CD4-positive, alpha-beta T cell treated with Interleukin-12 subunit alpha and Interleukin-12 subunit beta, for 1 hour (primary cell): ENCODE results near the gene HSH2D.

ENCODE experiments used
- DNase-seq: peaks from one replicate; pipeline ENCODE4 v3.0.0-alpha.2; 2020

HSH2D gene

DNA sequence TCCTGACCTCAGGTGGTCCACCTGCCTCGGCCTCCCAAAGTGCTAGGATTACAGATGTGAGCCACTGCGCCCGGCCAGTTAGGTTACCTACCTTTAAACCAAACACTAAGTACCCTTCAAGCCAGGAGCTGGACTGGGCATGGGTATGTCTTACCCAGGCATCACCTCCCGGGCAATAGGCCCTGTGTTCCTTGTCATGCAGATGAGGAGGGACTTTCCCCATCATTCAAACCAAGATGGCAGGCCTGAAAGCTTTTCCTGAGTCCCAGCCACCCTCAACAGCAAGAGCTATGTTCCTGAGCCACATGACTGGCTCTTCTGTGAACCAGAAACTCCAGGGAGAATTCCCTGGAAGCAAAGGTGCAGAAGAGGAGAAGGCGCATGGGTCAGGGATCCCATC lies 22.3 kb upstream of the HSH2D start:
- DNase-seq = no peak

DNA sequence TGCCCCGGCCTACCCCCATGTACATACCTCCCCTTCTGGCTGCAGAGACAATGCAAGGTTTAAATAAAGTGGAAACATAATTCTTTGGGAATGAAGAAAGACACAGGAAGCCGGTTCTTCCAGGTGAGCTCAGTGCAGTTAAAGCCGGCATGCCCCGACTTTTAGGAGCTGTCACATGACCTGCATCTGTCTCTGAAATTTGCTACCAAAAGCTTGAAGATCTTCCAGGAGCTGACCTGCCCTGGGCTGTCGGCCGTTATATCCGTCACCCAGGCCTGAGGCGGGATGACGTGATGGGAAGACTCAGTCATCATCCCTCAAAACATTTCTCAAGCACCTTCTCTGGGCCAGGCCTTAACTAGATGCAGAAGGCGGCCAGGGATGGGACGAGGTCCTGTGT lies 21.5 kb upstream of the HSH2D start:
- DNase-seq = no peak

DNA sequence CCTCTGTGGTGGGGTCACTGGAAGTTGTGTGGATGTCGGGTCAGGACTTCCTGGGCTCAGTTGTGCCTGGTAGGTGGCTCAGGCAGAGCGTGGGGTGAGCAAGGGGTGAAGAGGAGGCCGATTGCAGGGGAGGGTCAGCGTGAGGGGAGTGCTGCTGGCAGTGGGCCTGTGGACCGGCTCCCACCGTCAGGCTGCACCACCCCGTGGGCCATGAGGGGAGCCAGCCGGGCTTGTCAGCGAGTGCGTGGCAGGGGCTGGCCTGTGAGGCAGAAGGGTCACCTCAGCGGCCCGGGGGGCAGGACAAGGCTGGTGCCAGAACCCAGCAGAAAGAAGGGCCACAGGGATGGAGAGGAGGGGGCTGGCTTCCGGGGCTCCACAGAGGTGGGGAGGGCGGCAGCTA lies 18.5 kb upstream of the HSH2D start:
- no peak for DNase-seq

DNA sequence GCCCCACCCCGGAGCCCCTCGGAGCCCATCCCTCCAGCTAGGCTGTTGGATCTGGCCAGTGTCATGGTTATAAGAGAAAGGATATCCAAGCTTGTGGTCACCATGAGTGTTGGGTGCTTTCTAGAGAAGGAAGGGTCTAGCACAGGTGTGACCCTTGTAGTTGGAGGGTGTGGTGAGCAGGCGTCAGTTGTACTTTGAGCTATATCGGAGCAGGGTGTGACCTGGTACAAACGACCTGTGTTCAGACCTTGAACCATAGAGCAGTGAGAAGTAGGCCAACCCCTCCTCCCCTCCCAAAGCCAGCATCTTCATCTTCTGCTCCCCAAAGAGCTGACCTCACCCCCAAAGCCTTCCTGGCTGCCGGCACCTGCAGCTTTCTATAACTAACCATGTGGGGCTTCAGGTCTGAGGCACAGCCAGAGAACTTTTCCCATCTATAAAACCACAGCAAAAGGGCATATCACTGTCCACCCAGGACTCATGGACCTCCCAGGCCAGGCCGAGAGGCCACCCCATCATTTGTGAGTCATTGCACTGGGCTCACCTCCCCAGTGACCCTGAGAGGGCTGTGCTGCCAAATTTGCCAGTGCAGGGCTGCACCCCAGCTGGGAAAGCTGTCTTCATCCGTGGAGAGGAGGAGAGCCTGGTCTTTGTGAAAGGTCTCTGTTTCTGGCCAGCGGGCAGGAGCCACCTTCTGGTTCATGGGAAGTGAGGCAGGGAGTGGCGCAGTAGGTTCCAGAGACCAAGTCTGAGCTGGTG lies 17.6 kb upstream of the HSH2D start:
- DNase-seq = no peak

DNA sequence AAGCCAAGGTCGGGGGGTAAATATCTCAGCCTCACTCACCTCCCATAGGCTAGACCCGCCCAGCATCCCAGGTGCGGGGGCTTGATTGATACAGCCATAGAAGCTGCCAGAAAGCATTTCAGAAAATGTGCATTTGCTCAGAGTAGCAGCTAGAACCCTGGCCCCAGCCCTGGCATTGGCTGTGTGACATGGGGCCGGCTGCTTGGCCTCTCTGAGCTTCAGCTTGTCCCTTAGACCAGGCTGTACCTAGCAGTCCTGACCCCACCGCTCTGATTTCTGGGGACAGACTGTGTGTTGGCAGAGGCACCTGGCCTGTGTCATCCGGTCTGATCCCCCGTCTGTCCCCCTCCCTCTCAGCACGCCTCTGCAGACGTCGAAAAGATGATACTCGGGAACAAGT lies 16.4 kb upstream of the HSH2D start:
- DNase-seq = no peak

DNA sequence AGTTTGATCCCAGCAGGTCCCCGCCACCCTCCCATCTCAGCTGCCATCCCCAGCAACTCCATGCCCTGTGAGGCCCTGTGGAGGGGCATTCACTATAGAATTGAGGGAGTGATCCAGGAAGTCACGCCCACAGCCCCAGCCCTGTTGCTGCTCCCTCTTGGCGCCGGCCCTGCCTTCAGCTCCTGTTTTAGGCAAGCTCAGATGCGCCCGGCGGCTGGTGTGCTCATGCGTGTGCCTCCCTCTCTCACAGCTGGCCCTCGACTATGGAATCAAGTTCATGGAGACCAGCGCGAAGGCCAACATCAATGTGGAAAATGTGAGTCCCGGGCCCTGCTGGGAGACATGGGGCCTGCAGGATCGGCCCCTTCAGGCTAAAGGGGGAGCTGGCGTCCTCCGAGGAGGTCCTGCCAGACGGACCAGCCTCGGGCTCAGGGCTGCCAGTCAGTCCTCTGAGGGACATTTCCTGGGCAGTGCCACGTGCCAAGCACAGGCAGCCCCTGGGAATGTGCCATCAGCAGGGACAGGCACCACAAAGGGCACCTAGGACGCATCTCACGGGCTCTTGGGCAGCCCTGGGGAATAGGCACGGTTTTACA lies 15.6 kb upstream of the HSH2D start:
- no peak for DNase-seq

DNA sequence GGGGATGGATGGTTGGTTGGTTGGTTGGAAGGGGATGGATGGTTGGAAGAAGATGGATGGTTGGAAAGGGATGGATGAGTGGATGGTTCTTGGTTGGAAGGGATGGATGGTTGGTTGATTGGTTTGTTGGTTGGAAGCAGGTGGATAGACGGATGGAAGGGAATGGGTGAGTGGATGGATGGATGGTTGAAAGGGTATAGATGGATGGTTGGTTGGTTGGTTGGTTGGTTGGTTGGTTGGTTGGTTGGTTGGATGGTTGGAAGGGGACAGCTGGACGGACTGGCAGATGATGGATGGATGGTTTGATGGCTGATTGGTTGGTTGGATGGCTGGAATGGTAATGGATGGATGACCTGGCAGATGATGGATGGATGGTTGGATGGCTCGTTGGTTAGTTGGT lies 11.8 kb upstream of the HSH2D start:
- no peak for DNase-seq

DNA sequence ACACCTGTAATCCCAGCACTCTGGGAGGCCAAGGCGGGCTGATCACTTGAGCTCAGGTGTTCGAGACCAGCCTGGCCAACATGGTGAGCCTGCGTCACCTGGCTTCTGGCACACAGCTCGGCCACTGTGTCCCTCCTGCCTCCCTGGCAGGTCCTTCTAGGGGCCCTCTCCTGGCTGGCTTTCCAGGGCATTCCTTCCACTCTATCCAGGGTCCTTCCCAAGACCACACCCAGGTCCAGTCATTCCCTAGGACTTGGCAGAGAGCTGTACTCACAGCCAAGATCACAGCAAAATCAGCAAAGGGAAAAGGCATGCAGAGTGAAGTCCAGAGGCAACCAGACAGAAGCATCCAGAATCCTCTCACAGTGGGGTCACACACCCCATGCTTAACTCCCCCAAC lies 9.7 kb upstream of the HSH2D start:
- DNase-seq = no peak

DNA sequence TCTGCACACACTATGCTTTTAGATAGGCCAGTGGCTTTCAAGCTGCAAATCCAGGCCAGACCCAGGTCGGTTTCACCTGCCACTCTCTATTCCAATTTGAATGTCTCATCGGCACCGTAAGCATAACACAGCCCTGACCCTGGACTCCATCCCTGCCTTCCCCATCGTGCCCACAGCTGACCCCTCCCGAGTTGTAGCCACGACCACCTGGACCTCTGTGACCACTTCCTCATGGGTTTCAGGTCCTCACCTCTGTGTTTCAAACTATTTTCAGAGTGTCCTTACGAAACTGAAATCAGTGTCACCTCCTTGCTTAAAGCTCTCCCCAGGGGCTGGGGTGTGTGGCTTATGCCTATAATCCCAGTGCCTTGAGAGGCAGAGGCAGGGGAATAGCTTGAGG lies 9.0 kb upstream of the HSH2D start:
- no peak for DNase-seq

DNA sequence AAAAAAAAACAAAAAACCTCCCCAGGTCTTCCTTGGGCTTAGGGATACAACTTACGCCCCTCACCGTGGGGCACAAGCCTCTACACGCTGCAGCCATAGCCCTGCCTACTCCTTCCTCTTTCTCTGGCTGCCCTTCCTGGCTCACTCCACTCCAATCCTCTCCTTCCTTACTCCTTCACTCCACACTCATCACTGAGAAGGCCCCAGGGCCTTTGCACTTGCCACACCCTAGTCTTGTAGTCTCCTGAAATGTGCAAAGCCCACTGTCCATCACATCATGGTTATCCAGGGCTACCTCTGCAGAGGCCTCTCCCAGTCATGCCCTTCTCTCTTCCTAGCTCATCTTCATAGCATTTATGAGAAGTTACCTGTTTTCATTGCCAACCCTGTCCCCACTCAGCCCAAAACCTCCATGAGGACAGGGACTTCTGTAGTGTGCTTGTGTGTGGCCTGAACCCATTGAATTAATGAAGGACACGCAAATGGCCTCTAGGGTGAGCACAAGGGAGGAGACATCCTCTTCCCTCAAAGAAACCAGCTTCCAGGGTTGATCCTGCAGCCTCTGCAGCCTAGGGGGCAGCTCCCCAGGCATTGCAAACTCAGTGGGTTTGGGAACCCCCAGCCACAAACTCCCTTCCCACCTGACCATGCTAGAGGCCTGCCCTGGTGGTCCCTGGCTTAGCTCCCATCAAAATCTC lies 7.9 kb upstream of the HSH2D start:
- no peak for DNase-seq

DNA sequence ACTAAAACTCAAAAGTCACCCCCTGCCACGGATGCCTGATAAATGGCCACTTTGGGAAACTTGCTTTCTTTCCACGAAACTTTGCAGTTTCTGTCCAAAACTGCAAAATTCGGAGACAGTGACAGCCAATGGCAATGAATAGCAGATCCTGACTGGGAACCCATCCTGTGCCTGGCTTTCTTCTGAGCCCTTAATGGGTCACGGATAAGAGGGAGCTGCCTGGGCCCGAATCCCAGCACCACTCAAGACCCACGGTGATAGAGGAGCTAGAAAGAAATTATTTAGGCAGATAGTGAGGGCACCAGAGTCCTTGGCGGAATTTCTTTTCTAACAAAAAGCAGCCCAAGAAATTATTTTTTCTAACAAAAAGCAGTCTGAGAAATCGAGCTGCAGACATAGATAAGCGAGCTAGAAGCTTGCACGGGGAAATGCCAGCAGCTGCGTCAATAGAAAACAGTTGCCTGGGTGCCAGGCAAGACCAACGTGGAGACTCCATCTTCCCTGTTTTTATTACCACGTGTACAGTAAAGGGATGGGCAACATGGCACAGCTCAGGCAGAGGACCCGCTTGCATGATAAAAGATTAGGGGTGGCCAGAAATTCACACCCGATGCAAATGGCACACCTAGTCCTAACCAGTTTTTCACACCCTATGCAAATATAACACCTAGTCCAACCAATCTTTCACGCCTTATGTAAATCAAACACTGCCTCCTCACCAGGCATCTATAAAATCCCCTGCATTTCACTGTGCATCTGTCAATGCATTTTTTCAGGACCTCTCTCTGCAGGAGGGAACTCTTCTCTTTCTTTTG lies 7.1 kb upstream of the HSH2D start:
- no peak for DNase-seq

DNA sequence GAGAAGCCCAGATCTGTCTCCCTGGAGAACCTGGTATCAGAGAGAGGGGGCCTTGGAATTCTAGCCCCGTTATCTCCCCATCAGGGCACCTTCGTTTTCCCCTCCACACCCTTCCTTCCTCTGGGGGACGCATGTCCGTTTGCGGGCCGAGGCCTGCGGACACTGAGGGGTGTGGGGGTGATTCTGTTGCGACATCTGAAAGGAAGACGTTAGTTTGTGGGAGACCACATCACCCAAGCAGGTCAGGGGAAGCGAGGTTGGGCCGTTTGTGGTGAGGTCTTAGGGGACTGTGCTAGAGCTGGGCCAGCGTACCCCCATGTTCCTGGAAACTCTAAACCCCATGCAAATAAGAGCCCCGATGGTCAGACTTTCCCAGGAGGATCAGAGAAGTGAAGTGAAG lies 3.7 kb upstream of the HSH2D start:
- no peak for DNase-seq

DNA sequence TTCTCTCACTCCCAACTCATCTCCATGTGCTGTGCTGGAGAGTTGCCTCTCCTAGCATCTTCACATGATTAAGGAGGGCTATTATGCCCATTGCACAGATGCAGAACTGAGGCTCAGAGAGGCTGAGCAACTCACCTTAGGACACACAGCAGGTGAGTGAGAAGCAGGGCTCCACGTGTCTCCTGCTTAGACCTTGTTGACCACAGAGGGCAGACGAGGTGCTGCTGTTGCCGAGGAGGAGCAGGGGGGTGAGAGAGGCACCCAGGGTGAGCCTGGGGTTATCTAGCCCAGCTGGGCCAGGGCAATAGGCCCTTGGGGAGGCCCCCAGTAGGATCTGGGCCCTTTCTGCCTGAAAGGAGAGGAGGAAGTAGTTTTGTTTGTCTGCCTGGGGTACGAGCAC lies 2.4 kb upstream of the HSH2D start:
- no peak for DNase-seq

DNA sequence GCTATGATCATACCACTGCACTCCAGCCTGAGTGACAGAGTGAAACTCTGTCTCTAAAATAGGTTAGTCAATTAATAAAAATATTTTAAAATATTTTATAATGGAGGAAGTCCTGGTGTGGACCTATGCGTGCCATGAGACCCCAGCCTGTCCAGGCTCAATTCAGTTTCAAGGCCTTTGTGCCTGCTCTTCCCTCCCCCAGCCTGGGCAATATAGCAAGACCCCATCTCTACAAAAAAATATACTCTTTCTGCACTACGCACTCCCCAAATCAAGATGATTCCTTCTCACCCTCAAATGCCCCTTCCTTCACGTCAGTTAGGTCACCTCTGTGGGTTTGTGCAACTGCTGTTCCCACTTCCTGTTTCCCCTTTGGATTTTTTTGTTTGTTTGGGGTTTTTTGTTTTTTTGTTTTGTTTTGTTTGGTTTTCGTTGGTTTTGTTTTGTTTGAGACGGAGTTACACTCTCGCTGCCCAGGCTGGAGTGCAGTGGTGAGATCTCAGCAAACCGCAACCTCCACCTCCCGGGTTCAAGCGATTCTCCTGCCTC lies 1.4 kb upstream of the HSH2D start:
- DNase-seq = no peak

DNA sequence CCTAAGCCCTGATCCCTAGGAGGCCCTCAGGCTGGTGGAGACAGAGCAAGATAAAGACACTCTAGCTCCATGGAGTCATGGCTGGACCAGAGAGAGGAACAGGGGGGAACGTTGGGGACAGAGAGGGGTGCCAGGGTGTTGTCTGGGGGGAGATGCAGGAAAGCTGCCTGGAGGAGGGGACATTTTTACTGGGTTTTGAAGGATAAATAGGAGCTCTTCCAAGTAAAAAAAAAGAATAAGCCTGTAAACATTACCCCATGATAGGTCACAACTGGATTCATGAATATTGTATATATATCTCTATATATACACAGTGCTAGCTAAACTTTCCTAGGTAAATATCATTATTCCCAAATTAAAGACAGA lies 714 bp downstream of the HSH2D start:
- DNase-seq = no peak

DNA sequence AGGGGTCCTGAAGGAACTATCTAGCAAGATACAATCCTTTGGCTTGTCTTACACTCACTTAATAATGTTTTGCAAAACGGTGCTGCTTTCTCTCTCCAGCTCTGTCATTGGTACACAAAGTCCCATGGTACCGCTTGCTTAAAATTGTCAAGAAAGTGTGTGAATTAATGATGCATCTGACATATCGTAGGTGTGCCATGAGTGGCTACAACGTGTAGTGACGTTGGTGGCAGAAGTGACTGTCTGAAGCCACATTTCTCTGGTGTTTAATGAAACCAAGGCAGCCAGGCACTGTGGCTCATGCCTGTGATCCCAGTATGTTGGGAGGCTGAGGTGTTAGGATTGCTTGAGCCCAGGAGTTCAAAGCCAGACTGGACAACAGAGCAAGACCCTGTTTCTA lies 2.6 kb downstream of the HSH2D start:
- DNase-seq = no peak

DNA sequence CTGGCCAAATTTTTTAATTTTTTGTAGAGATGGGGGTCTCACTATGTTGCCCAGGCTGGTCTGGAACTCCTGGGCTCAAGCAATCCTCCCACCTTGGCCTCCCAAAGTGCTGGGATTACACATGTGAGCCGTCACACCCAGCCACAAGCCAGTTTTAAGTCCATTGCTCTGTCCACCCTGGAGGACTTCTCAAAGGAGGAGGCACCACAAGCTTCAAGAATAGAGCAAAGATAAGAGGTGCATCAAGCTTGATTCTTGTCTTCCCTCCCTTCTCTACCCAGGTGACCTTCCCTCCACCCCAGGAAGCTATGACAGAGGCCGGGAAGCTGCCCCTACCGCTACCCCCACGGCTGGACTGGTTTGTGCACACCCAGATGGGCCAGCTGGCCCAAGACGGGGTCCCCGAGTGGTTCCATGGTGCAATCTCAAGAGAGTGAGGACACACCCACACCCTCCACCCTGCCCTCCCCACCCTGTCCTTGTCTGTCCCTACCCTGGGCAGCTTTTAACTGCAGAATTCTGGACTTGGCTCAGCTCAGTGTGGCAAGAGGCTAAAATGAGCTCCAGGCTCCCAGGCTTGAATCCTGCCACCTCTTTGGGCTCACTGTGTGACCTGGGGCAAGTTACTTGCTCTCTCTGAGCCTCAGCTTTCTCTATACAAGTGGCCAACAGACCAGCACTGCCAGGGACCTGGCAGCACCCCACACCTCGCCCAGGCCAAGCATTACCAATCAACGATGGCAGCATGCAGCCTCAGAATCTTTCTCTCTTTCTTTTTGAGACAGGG lies 5.2 kb downstream of the HSH2D start:
- no peak for DNase-seq

DNA sequence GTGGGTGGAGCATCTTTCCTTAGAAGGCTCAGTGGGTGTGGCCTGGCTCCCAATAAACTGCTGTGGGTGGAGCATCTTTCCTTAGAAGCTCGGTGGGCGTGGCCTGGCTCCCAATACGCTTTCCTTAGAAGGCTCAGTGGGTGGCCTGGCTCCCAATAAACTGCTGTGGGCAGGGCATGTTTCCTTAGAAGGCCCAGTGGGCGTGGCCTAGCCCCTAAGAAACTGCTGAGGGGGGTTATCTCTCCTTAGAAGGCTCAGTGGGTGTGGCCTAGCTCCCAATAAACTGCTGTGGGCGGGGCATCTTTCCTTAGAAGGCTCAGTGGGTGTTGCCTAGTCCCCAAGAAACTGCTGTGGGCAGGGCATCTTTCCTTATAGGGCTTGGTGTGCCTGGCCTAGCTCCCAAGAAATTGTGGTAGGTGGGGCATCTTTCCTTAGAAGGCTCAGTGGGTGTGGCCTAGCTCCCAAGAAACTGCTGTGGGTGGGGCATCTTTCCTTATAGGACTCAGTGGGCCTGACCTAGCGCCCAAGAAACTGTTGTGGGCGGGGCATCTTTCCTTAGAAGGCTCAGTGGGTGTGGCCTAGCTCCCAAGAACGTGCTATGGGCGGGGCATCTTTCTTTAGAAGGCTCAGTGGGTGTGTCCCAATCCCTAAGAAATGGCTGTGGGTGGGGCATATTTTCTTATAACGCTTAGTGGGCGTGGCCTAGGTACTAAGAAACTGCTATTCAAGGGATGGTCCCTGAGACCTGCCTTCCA lies 10.3 kb downstream of the HSH2D start:
- no peak for DNase-seq

DNA sequence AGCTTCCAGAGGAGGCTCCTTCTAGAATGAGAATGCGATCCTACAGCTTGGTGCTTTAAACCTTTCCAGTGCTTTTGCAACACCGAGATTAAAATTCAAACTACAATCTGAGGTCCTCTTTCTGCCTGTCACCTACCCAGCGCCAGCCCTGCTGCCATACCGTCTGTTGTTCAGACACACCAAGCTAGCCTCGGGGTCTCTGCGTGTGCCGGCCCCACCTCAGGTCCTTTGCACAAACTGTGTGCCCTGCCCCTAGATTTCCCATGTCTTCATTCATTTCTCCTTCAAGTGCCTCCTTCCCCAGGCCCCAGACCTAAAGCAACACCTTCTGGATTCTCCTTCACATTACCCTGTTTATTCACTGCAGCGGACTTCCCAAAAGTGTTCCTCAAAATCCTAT lies 11.1 kb downstream of the HSH2D start:
- DNase-seq = no peak

DNA sequence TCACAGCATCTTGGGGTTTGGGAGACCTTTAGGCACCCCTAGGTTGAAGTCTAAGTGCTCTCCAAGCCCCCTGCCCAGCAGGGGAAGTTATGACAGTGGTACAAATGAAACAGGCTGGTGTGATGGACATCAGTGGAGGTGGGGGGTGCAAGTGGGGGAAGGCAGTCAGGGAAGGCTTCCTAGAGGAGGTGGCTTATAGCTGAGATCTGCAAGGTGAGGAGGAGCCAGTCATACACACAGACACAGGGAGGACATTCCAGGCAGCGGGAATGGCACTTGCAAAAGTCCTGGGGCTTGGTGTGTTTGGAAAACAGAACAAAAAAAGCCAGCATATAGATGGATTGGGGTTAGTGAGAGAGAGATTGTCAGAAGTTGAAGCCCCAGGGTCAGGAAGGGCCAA lies 11.6 kb downstream of the HSH2D start:
- DNase-seq = no peak

DNA sequence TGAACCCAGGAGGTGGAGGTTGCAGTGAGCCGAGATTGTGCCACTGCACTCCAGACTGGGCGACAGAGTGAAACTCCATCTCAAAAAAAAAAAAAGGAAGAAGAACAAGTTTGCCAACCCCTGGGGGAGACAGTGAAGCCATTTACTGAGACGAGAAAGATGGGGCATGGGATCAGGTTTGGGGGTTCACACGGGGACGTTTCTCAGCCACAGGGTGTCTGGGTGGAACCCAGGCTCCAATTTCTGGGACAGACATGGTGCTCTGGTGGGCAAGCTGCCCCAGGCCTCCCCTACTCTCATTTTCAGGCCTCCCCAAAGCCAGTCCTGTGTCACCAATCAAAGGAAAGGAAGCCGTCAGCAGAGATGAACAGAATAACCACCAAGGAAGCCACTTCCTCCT lies 13.4 kb downstream of the HSH2D start:
- no peak for DNase-seq

DNA sequence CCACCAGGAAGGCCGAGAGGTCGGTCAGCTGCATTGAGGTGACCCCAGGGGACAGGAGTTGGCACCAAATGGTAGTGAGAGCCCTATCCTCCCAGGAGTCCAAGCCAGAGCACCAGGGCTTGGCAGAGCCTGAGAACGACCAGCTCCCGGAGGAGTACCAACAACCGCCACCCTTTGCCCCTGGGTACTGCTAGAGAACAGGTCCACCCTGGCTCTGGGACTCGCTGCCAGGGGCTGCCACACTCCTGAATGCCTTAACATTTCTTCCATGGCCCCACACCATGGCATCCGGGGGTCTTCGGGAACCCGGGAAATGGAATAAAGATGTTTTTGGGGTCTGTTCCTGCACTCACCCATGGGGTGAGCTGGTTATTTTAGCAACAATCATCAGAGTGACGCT lies 14.1 kb downstream of the HSH2D start:
- no peak for DNase-seq
